Measurements from ENCODE around the gene RNF4. TPM values are rescaled to one million over a fixed set of nuclear protein-coding genes. Genes with fewer than 3 reads are reported as not detected.

The RNF4 gene
- polyA plus RNA-seq, 3 donors from 2014 or later, result 48.0 to 116 (median 48.2) TPM

- H3K4me1 Mint-ChIP-seq, result peaks cover 0 to 1% of the 10 kb centered on the region in 2 donors
- no peaks in the 10 kb centered on the region for H3K36me3 Mint-ChIP-seq
- H3K27ac Mint-ChIP-seq, result no peak overlapping the region
- H3K4me3 Mint-ChIP-seq, result no peak overlapping the region
- peaks cover 0 to 3% (median 0%) of the 10 kb centered on the region in 3 donors for H3K27me3 Mint-ChIP-seq (ENCODE audit: low read depth in 3 of 3)
- H3K9me3 Mint-ChIP-seq, result no peaks in the 10 kb centered on the region
- no peak for DNase-seq
Measured at GRCh38 chr4:2432004-2432403, 36.9 kb upstream of the RNF4 start.

GRCh38 chr4:2432991-2433530, 35.8 kb upstream of the RNF4 start:
- Mint-ChIP-seq H3K27ac (no peak overlapping the region), H3K4me3 (no peak overlapping the region), H3K36me3 (no peaks in the 10 kb centered on the region), H3K27me3 (ENCODE audit: low read depth in 3 of 3) (peaks cover 0 to 3% (median 1%) of the 10 kb centered on the region in 3 donors), H3K9me3 (no peaks in the 10 kb centered on the region), H3K4me1 (peaks cover 0 to 1% of the 10 kb centered on the region in 2 donors)
- DNase-seq, result no peak

- no peaks in the 10 kb centered on the region for H3K36me3 Mint-ChIP-seq
- peaks cover 0 to 1% of the 10 kb centered on the region in 2 donors for H3K4me1 Mint-ChIP-seq
- no peak overlapping the region for H3K4me3 Mint-ChIP-seq
- no peak overlapping the region for H3K27ac Mint-ChIP-seq
- peaks cover 0 to 3% (median 1%) of the 10 kb centered on the region in 3 donors for H3K27me3 Mint-ChIP-seq (ENCODE audit: low read depth in 3 of 3)
- H3K9me3 Mint-ChIP-seq, result no peaks in the 10 kb centered on the region
- DNase-seq, result no peak
Measured at GRCh38 chr4:2433609-2434350, 35.1 kb upstream of the RNF4 start.

GRCh38 chr4:2434420-2434819, 34.5 kb upstream of the RNF4 start:
- DNase-seq, result no peak
- Mint-ChIP-seq H3K4me3 (no peak overlapping the region), H3K27me3 (ENCODE audit: low read depth in 3 of 3) (peaks cover 0 to 1% (median 1%) of the 10 kb centered on the region in 3 donors), H3K9me3 (no peaks in the 10 kb centered on the region), H3K27ac (no peak overlapping the region), H3K4me1 (peaks cover 0 to 1% of the 10 kb centered on the region in 2 donors), H3K36me3 (no peaks in the 10 kb centered on the region)

GRCh38 chr4:2436301-2436700, 32.6 kb upstream of the RNF4 start:
- no peaks in the 10 kb centered on the region for H3K36me3 Mint-ChIP-seq
- H3K4me3 Mint-ChIP-seq, result no peak overlapping the region
- peaks cover 0 to 1% of the 10 kb centered on the region in 2 donors for H3K4me1 Mint-ChIP-seq
- no peak for DNase-seq
- H3K9me3 Mint-ChIP-seq, result no peaks in the 10 kb centered on the region
- no peak overlapping the region for H3K27ac Mint-ChIP-seq
- peaks cover 0 to 1% (median 1%) of the 10 kb centered on the region in 3 donors for H3K27me3 Mint-ChIP-seq (ENCODE audit: low read depth in 3 of 3)

GRCh38 chr4:2436761-2437474, 32.0 kb upstream of the RNF4 start:
- H3K27me3 Mint-ChIP-seq (ENCODE audit: low read depth in 3 of 3), result peaks cover 0 to 3% (median 1%) of the 10 kb centered on the region in 3 donors
- peaks cover 0 to 3% of the 10 kb centered on the region in 2 donors for H3K4me1 Mint-ChIP-seq
- no peaks in the 10 kb centered on the region for H3K9me3 Mint-ChIP-seq
- no peak overlapping the region for H3K4me3 Mint-ChIP-seq
- H3K27ac Mint-ChIP-seq, result no peak overlapping the region
- no peaks in the 10 kb centered on the region for H3K36me3 Mint-ChIP-seq
- no peak for DNase-seq

GRCh38 chr4:2437475-2438215, 31.3 kb upstream of the RNF4 start:
- H3K36me3 Mint-ChIP-seq, result no peaks in the 10 kb centered on the region
- no peaks in the 10 kb centered on the region for H3K9me3 Mint-ChIP-seq
- peaks cover 0 to 3% (median 1%) of the 10 kb centered on the region in 3 donors for H3K27me3 Mint-ChIP-seq (ENCODE audit: low read depth in 3 of 3)
- H3K4me3 Mint-ChIP-seq, result no peak overlapping the region
- H3K27ac Mint-ChIP-seq, result no peak overlapping the region
- DNase-seq, result no peak
- H3K4me1 Mint-ChIP-seq, result peaks cover 0 to 3% of the 10 kb centered on the region in 2 donors

GRCh38 chr4:2438822-2439718, 29.8 kb upstream of the RNF4 start:
- H3K4me1 Mint-ChIP-seq, result peaks cover 0 to 3% of the 10 kb centered on the region in 2 donors
- H3K27me3 Mint-ChIP-seq (ENCODE audit: low read depth in 3 of 3), result peaks cover 0 to 3% (median 1%) of the 10 kb centered on the region in 3 donors
- H3K27ac Mint-ChIP-seq, result peak overlapping the region in 1 of 6 donors; percentile 10
- H3K36me3 Mint-ChIP-seq, result no peaks in the 10 kb centered on the region
- H3K9me3 Mint-ChIP-seq, result no peaks in the 10 kb centered on the region
- H3K4me3 Mint-ChIP-seq, result no peak overlapping the region
- no peak for DNase-seq

GRCh38 chr4:2441393-2442174, 27.3 kb upstream of the RNF4 start:
- Mint-ChIP-seq H3K36me3 (no peaks in the 10 kb centered on the region), H3K4me3 (no peak overlapping the region), H3K27me3 (ENCODE audit: low read depth in 3 of 3) (peaks cover 0 to 6% (median 0%) of the 10 kb centered on the region in 3 donors), H3K4me1 (peaks cover 0 to 2% of the 10 kb centered on the region in 2 donors), H3K27ac (no peak overlapping the region), H3K9me3 (no peaks in the 10 kb centered on the region)
- DNase-seq, result peak; percentile 63 to 69 (median 65)

GRCh38 chr4:2442175-2442993, 26.5 kb upstream of the RNF4 start:
- DNase-seq, result no peak
- H3K27ac Mint-ChIP-seq, result no peak overlapping the region
- peaks cover 0 to 6% (median 0%) of the 10 kb centered on the region in 3 donors for H3K27me3 Mint-ChIP-seq (ENCODE audit: low read depth in 3 of 3)
- no peaks in the 10 kb centered on the region for H3K36me3 Mint-ChIP-seq
- H3K9me3 Mint-ChIP-seq, result no peaks in the 10 kb centered on the region
- no peak overlapping the region for H3K4me3 Mint-ChIP-seq
- peaks cover 0 to 2% of the 10 kb centered on the region in 2 donors for H3K4me1 Mint-ChIP-seq

GRCh38 chr4:2443061-2443730, 25.7 kb upstream of the RNF4 start:
- Mint-ChIP-seq H3K27ac (no peak overlapping the region), H3K4me3 (no peak overlapping the region), H3K36me3 (no peaks in the 10 kb centered on the region), H3K27me3 (ENCODE audit: low read depth in 3 of 3) (peaks cover 0 to 5% (median 0%) of the 10 kb centered on the region in 3 donors), H3K4me1 (peaks cover 0 to 2% of the 10 kb centered on the region in 2 donors), H3K9me3 (no peaks in the 10 kb centered on the region)
- no peak for DNase-seq

All from immature natural killer cell (primary cell).